GM19455 (cell line): ENCODE results near the gene TEKTIP1.
"Not testable (repeated sequence)": the region's sequence is repeated elsewhere in the genome, so short reads cannot be mapped to it uniquely, and the experiment has no call there.

Source experiments
- ATAC-seq: cut with Tn5 transposase; IDR thresholded peaks from one replicate; pipeline ENCODE4 v1.9.1; 2021; ENCODE audit not compliant: unreplicated experiment

Gene TEKTIP1

DNA sequence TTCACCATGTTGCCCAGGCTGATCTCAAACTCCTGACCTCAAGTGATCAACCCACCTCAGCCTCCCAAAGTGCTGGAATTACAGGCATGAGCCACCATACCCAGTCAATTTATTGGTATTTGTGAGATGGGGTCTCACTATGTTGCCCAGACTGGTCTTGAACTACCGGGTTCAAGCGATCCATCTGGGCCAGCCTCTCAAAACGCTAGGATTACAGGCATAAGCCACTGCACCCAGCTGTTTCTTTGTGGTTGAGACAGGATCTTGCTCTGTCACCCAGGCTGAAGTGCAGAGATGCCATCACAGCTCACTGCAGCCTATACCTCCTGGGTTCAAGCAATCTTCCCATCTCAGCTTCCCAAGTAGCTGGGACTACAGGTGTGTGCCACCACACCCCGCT lies 42.8 kb downstream of the TEKTIP1 start:
- not testable (repeated sequence) for ATAC-seq

- not testable (repeated sequence) for ATAC-seq
Observed at GRCh38 chr19:3584036-3584802, 45.2 kb downstream of the TEKTIP1 start.

- ATAC-seq, result no peak
Observed at GRCh38 chr19:3585301-3586126, 46.5 kb downstream of the TEKTIP1 start, which contains the start of gene GIPC3. GIPC3 (plus strand) TSS chr19:3585478; CDS start chr19:3585598, 120 bp downstream.

- no peak for ATAC-seq
Observed at GRCh38 chr19:3586127-3586626, 47.2 kb downstream of the TEKTIP1 start.

DNA sequence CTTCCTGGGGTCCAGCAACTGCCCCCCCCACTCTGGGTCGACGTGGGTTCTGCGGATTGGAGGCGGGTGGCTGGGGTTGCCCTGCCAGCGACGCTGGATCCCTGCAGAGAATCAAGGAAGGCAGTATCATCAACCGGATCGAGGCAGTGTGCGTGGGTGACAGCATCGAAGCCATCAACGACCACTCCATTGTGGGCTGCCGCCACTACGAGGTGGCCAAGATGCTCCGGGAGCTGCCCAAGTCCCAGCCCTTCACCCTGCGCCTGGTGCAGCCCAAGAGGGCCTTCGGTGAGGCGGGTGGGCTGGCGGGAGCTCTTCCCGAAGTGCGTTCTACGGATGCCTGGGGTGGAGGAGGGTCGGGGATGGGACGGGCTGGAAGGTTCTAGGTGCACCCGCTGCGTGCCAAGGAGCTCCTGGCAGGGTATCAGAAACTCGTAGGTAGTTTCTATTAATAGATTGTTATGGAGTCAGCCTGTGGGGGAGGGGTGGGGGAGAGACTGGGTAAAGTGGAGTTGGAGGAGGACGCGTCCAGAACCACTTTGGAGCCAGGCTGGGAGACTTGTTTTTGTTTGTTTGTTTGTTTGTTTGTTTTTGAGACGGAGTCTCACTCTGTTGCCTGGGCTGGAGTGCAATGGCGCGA lies 47.9 kb downstream of the TEKTIP1 start:
- ATAC-seq, result no peak

DNA sequence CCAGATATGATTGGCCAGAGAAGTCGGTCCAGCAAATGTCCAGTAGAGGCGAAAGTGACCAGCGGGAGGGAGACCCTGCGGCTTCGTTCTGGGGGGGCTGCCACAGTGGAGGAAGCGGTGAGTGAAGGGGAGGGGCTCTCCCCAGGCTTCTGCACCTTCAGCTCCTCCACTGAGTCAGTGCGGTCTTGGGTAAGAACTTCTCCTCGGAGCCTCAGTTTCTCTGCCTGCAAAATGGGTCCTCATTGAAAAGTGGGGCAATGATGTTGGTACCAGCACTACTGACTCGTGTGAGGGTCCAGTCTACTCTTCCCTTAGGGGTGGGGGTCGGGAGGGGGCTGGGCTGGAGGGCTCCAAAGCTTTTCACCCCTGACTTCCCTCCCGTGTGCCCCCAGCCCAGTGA lies 50.5 kb downstream of the TEKTIP1 start:
- ATAC-seq, result no peak

GRCh38 chr19:3589949-3590348 lies 51.0 kb downstream of the TEKTIP1 start:
- ATAC-seq, result no peak

DNA sequence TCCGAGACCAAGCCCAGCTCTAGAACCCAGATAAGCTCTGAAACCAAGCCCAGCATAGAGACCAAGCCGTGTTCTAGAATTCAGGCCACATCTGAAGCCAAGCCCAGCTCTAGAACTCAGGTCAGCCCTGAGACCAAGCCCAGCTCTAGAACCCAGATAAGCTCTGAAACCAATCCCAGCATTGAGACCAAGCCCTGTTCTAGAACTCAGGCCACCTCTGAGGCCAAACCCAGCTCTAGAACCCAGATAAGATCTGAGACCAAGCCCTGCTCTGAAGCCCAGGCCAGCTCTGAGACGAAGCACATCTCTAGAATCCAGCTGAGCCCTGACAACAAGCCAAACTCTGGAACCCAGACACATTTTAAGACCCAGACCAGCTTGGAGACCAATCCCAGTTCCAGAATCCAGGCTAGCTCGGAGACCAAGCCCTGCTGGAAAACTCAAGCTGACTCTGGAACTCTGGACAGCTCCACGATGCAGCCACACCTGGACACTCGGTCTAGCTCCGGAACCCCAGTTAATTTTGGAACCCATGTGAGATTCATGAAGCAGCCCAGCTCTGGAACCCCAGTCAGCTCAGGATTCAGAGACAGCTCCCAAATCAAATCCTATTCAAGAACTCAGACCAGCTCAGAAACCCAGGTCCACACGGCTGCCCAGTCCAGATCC lies 52.2 kb downstream of the TEKTIP1 start:
- ATAC-seq, result no peak

DNA sequence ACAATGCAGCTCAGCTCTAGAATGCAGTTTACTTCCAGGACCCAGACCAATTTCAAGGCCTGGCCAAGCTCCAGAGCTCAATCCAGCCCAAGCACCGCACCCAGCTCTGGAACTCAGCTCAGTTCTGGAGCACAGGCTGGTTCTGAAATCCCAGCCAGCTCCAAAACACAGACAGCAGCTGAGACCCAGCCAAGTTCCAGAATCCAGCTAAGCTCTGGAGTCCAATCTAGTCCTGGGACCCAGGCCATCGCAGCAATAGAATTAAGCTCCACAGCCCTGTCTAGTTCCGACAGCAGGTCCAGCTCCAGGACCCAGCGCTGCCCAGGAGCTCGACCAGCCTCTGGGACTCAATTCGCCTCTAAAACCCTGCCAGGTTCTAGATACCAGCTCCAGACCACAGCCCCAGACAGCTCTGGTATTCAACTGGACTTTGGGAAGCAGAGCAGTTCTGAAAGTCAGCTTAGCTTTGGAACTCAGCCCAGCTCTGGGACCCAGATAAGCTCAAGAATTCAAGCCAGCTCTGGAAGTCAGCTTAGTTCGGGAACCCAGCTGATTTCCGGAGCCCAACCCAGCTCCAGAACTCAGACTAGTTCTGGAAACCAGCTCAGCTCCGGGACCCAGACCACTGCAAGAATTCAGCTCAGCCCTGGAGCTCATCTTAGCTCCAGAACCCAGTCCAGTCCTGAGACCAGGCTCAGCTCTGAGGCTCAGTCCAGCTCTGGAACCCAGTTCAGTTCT lies 53.1 kb downstream of the TEKTIP1 start:
- ATAC-seq, result no peak

DNA sequence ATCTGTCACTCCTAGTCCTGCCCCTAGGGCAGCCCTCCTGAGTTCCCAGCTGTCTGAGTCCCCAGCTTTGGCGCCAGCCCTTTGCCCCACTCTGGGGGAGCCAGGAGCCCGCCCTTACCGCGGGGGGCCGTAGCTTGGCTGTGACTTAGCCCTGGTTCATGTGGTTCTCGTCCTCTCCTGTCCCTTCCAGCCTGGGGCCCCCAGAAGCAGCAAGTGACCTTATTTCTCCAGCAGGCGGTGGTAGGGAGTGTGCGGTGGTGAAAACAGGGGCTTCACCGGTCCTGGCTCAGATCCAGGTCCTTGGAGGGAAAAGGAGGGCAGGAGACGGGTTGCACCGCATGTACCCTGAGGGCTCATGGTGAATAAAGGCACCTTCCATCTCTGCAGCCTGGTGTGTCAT lies 54.2 kb downstream of the TEKTIP1 start:
- no peak for ATAC-seq
